HepG2 (cell line): ENCODE data around the gene POLQ. TPM values are rescaled to one million over a fixed set of nuclear protein-coding genes. Genes with fewer than 3 reads are reported as not detected.
A peak's percentile ranks its signal among the peaks of the same experiment; 100 is the strongest.

Source experiments
- ATAC-seq: fragments of 200-7000 bp; cut with Tn5 transposase; 3 replicates; pipeline ENCODE4 v1.9.1; 2020; ENCODE audit warnings: mild to moderate bottlenecking, moderate library complexity
- BruUV-seq: library from RNA; stranded (reverse); fragments of 400-500 nt; replicated peaks from 2 replicates; lab custom pipeline; 2021; lab: Mats Ljungman, UMichigan
- CTCF ChIA-PET: fragments of 300-600 bp; formaldehyde crosslinking; extraction: SDS; loops from one replicate; lab custom pipeline; 2021; ENCODE audit warnings: low total read pairs, inconsistent platforms, low intra/inter-chr PET ratio; lab: Yijun Ruan, JAX
- POLR2A ChIA-PET: fragments of 350-600 bp; sonication (Branson Sonifier 250); formaldehyde crosslinking; loops from one replicate; lab custom pipeline; 2020; ENCODE audit warnings: antibody characterized with exemption, inconsistent platforms; lab: Yijun Ruan, JAX
- DNase-seq: peaks from one replicate; pipeline ENCODE4 v3.0.0-alpha.2; 2015; ENCODE audit warnings: low spot score
- FAIRE-seq: peaks from 3 replicates; lab custom pipeline; 2011; peaks lifted over from hg19 to GRCh38; lab: Jason Lieb, UNC
- H2AFZ ChIP-seq: one replicate; pipeline ENCODE4 v1.6.1; 2011; ENCODE audit warnings: low read length, inconsistent platforms
- H3K27ac ChIP-seq: fragments of 300-600 bp; 3 replicates; pipeline ENCODE4 v1.8.0; 2011; ENCODE audit warnings: mixed run types, mild to moderate bottlenecking, mixed read lengths, low read length, inconsistent platforms; ENCODE audit not compliant: insufficient read depth; ENCODE audit errors: extremely low read length
- H3K27me3 ChIP-seq, 2 experiments: fragments of 200-600 bp in 1 of 2; 2 replicates in 1 of 2; 3 replicates in 1 of 2; pipeline versions ENCODE4 v1.6.0 to v1.8.0; 2011; ENCODE audit warnings: low read length in 2 of 2, mild to moderate bottlenecking in 2 of 2, moderate library complexity in 2 of 2, inconsistent platforms in 1 of 2; ENCODE audit not compliant: insufficient read depth in 2 of 2, control insufficient read depth in 1 of 2
- H3K36me3 ChIP-seq, 2 experiments: fragments of 200-600 bp in 1 of 2; replicated peaks in 1 of 2; 2 replicates in 1 of 2; 3 replicates in 1 of 2; pipeline versions ENCODE4 v1.5.1 to v1.8.0; 2011; ENCODE audit warnings: low read length in 2 of 2, inconsistent platforms in 1 of 2; ENCODE audit not compliant: insufficient read depth in 2 of 2, control insufficient read depth in 1 of 2
- H3K4me1 ChIP-seq: 2 replicates; pipeline ENCODE4 v1.5.1; 2012; ENCODE audit warnings: low read length, inconsistent platforms; ENCODE audit not compliant: insufficient read depth
- H3K4me2 ChIP-seq: 2 replicates; pipeline ENCODE4 v1.6.0; 2011; ENCODE audit warnings: low read depth, low read length, inconsistent platforms
- H3K4me3 ChIP-seq, 3 experiments: fragments of 200-600 bp in 1 of 3; sonication (generic), shearing (Covaris generic) in 1 of 3; replicated peaks in 1 of 3; 2 replicates each; pipeline ENCODE4 v1.5.1; 2011 to 2016; ENCODE audit warnings: low read length in 3 of 3, inconsistent platforms in 2 of 3, low read depth in 2 of 3, mild to moderate bottlenecking in 2 of 3, control low read depth in 1 of 3, mixed read lengths in 1 of 3; ENCODE audit not compliant: insufficient read depth in 1 of 3
- H3K79me2 ChIP-seq: one replicate; pipeline ENCODE4 v1.6.1; 2011; ENCODE audit warnings: low read length, inconsistent platforms; ENCODE audit not compliant: insufficient read depth
- H3K9ac ChIP-seq: 2 replicates; pipeline ENCODE4 v1.6.0; 2011; ENCODE audit warnings: mild to moderate bottlenecking, low read depth, low read length, inconsistent platforms; ENCODE audit not compliant: insufficient read depth
- H3K9me3 ChIP-seq: 2 replicates; pipeline ENCODE4 v1.5.1; 2012; ENCODE audit warnings: mild to moderate bottlenecking, low read length
- H4K20me1 ChIP-seq: 2 replicates; pipeline ENCODE4 v1.6.0; 2011; ENCODE audit warnings: inconsistent platforms, mild to moderate bottlenecking, low read length, moderate library complexity; ENCODE audit not compliant: insufficient read depth
- ATF1 ChIP-seq: IDR thresholded peaks from 2 replicates; pipeline ENCODE4 v1.6.1; 2016; ENCODE audit warnings: mild to moderate bottlenecking, control low read depth
- CEBPB ChIP-seq: IDR thresholded peaks from 2 replicates; pipeline ENCODE4 v1.6.1; 2011; ENCODE audit warnings: low read depth, low read length, improper control_type of control experiment, borderline replicate concordance
- CEBPG ChIP-seq: IDR thresholded peaks from 2 replicates; pipeline ENCODE4 v1.6.1; 2016
- DPF2 ChIP-seq: sonication (generic); formaldehyde crosslinking; IDR thresholded peaks from 2 replicates; pipeline ENCODE4 v1.4.0; 2020; ENCODE audit warnings: mild to moderate bottlenecking, low read depth, missing genetic modification reagents, borderline replicate concordance
- EED ChIP-seq: sonication (generic); formaldehyde crosslinking; IDR thresholded peaks from 2 replicates; pipeline ENCODE4 v1.5.0; 2020; ENCODE audit warnings: mild to moderate bottlenecking, missing genetic modification reagents
- NFE2 ChIP-seq: sonication (generic); formaldehyde crosslinking; IDR thresholded peaks from 2 replicates; pipeline ENCODE4 v1.4.0; 2020; ENCODE audit warnings: missing genetic modification reagents
- REXO4 ChIP-seq: sonication (generic); formaldehyde crosslinking; IDR thresholded peaks from 2 replicates; pipeline ENCODE4 v1.8.0; 2022; ENCODE audit warnings: missing genetic modification reagents, mild to moderate bottlenecking, borderline replicate concordance
- SMC3 ChIP-seq: IDR thresholded peaks from 2 replicates; pipeline ENCODE4 v1.6.1; 2011; ENCODE audit warnings: low read length, improper control_type of control experiment
- TFDP1 ChIP-seq: IDR thresholded peaks from 2 replicates; pipeline ENCODE4 v1.6.1; 2016; ENCODE audit warnings: missing compliant biosample characterization, missing genetic modification reagents, borderline replicate concordance
- THAP8 ChIP-seq: sonication (generic); formaldehyde crosslinking; IDR thresholded peaks from 2 replicates; pipeline ENCODE4 v1.5.1; 2020; ENCODE audit warnings: missing genetic modification reagents, mild to moderate bottlenecking, borderline replicate concordance
- THYN1 ChIP-seq: sonication (generic); formaldehyde crosslinking; IDR thresholded peaks from 2 replicates; pipeline ENCODE4 v1.8.1; 2023; ENCODE audit warnings: low read depth, mild to moderate bottlenecking, moderate library complexity, missing genetic modification reagents, borderline replicate concordance
- TIGD3 ChIP-seq: sonication (generic); formaldehyde crosslinking; IDR thresholded peaks from 2 replicates; pipeline ENCODE4 v1.5.1; 2020; ENCODE audit warnings: mild to moderate bottlenecking, missing genetic modification reagents, borderline replicate concordance
- TMF1 ChIP-seq: sonication (generic); formaldehyde crosslinking; IDR thresholded peaks from 2 replicates; pipeline ENCODE4 v1.8.1; 2022; ENCODE audit warnings: low read depth, missing genetic modification reagents
- UBTF ChIP-seq: sonication (generic); formaldehyde crosslinking; IDR thresholded peaks from 2 replicates; pipeline ENCODE4 v1.4.0; 2020; ENCODE audit warnings: mild to moderate bottlenecking, missing genetic modification reagents
- ZNF264 ChIP-seq: sonication (generic); formaldehyde crosslinking; IDR thresholded peaks from 2 replicates; pipeline ENCODE4 v1.4.0; 2020; ENCODE audit warnings: missing genetic modification reagents
- ZNF383 ChIP-seq: sonication (generic); formaldehyde crosslinking; IDR thresholded peaks from 2 replicates; pipeline ENCODE4 v1.4.0; 2020; ENCODE audit warnings: missing genetic modification reagents, mild to moderate bottlenecking, borderline replicate concordance
- ZNF44 ChIP-seq: sonication (generic); formaldehyde crosslinking; IDR thresholded peaks from 2 replicates; pipeline ENCODE4 v1.5.1; 2020; ENCODE audit warnings: mild to moderate bottlenecking, missing genetic modification reagents
- ZNF484 ChIP-seq: sonication (generic); formaldehyde crosslinking; IDR thresholded peaks from 2 replicates; pipeline ENCODE4 v1.5.1; 2020; ENCODE audit warnings: mild to moderate bottlenecking, low read depth, missing genetic modification reagents, borderline replicate concordance
- WGBS: methylation state at CpG from one replicate; pipeline ENCODE4 v1.1.6; 2017; ENCODE audit warnings: low lambda C conversion rate; 5-methylcytosine and 5-hydroxymethylcytosine counted together
- in situ Hi-C: cut with HindIII; loops from 2 replicates; pipeline ENCODE4 v1.10.0; 2017; ENCODE audit warnings: low pct_unique_long_range_greater_than_20kb; ENCODE audit not compliant: extremely low pct_ligation_motif_present
- intact Hi-C: fragments of 100-400 bp; cut with micrococcal nuclease; formaldehyde crosslinking; loops from one replicate; pipeline ENCODE4 v1.10.0; 2022; ENCODE audit not compliant: unreplicated experiment
- polyA plus RNA-seq, 8 experiments: library from polyadenylated mRNA; depleted of rRNA in 3 of 8; stranded (reverse) in 7 of 8; unstranded in 1 of 8; fragments of >200 nt; fragmentation: Illumina TruSeq in 4 of 8; extraction: Trizol in 4 of 8; gene quantifications; 2 replicates each; pipeline versions ENCODE4 v1.2.1 to v1.2.3, GENCODE V29; 2011 to 2016; ENCODE audit warnings: low read depth in 4 of 8, missing spikeins in 1 of 8, mixed read lengths in 1 of 8; ENCODE audit not compliant: insufficient read depth in 1 of 8
- total RNA-seq, 5 experiments: library from RNA; depleted of rRNA; stranded (reverse); fragments of >200 nt; fragmentation: Illumina TruSeq; extraction: Trizol; gene quantifications; 2 replicates each; pipeline ENCODE4 v1.2.3, GENCODE V29; 2016; ENCODE audit warnings: low read depth in 1 of 5

The POLQ gene
- total and polyA plus RNA-seq, 2 of the 13 experiments (the other 11 are each of a cell fraction or from before 2014, with no cell fraction given): 2.5 to 18.6 TPM

- H3K4me3 ChIP-seq: no peak overlapping the region
- H3K9ac ChIP-seq: no peak overlapping the region
- H3K27me3 ChIP-seq: no peaks in the 10 kb centered on the region
- no peaks in the 10 kb centered on the region for H3K36me3 ChIP-seq
- intact Hi-C loops: no loop called here
- H2AFZ ChIP-seq: no peak overlapping the region
- FAIRE-seq (no peak), DNase-seq (no peak), ATAC-seq (no peak)
- BruUV-seq: no TSS peak
- no peaks in the 10 kb centered on the region for H3K9me3 ChIP-seq
- POLR2A ChIA-PET: no interaction called here
- no peaks in the 10 kb centered on the region for H3K4me1 ChIP-seq
- CTCF ChIA-PET: no interaction called here
- TF ChIP-seq ZNF383 (CRISPR knock-in tag) (no peak), TMF1 (CRISPR knock-in tag) (no peak), UBTF (CRISPR knock-in tag) (no peak), REXO4 (CRISPR knock-in tag) (no peak), DPF2 (no peak), THAP8 (CRISPR knock-in tag) (no peak), ZNF44 (CRISPR knock-in tag) (no peak), ATF1 (CRISPR knock-in tag) (no peak), SMC3 (no peak), NFE2 (CRISPR knock-in tag) (no peak), THYN1 (CRISPR knock-in tag) (no peak), ZNF484 (no peak), CEBPG (peak; percentile 36; the same call in 1 of the 2 replicates), TFDP1 (CRISPR knock-in tag) (no peak), ZNF264 (CRISPR knock-in tag) (no peak), TIGD3 (CRISPR knock-in tag) (no peak), EED (CRISPR knock-in tag) (no peak), CEBPB (peak; percentile 82)
- H4K20me1 ChIP-seq: no peaks in the 10 kb centered on the region
- WGBS: 69% methylated on average over 6 of the region's 6 CpGs
- no peaks in the 10 kb centered on the region for H3K79me2 ChIP-seq
- in situ Hi-C loops: no loop called here
- no peak overlapping the region for H3K4me2 ChIP-seq
- no peak overlapping the region for H3K27ac ChIP-seq
Observed at GRCh38 chr3:121418182-121418581, 127.6 kb downstream of the POLQ start.
